NCI-H2227 treated with DMSO at 0.1 percent for 48 hours (cell line): Measurements from ENCODE around the gene ADAD2.
"Not testable (repeated sequence)": the region's sequence is repeated elsewhere in the genome, so short reads cannot be mapped to it uniquely, and the experiment has no call there.

Experiments
- DNase-seq: peaks from one replicate; lab custom pipeline; 2025; lab: John Stamatoyannopoulos, UW

Gene ADAD2

GRCh38 chr16:84195201-84196093, 4.5 kb downstream of the ADAD2 start:
- DNase-seq: no peak

DNA sequence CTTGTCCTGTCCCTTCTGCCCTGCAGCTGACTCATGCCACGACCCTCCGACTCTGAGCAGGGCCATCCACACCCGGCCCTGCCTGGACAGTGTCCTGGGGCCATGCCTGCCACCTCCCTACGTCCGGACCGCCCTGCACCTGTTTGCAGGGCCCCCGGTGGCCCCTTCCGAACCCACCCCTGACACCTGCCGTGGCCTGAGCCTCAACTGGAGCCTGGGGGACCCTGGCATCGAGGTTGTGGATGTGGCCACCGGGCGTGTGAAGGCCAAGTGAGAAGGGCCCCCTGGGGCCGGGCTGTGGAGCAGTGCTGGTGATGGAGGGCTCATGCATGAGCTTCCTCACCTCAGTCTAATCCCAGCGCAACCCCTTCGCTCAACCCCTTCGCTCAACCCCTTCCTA, 5.1 kb downstream of the ADAD2 start:
- DNase-seq: no peak

DNA sequence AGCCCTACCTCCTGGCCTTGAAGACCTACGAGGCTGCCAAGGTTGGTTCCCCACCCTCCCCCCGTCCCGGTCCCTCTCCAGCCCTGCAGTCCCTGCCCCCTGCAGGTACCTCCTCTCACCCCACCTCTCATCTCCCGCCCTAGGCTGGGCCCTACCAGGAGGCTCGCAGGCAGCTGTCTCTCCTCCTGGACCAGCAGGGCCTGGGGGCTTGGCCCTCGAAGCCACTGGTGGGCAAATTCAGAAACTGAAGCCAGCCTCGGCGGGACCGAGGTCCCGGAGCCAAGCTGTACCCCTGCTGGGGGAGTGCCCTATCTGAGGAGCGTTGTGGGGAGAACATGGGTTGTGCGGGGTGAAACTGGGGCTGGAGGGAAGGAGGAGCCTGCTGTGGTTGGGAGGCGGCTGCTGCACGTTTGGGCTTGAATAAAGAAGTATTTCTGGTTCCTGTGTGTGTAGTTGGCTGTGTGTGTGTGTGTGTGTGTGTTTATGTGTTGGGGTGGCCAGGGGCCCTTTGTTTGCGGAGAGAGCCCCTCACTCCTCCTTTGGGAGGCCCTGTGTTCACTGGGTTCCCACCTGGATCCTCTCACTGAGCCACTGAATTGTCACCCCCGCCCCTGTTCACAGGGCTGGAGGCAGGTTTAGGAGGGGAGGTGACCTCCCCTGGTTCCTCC, 5.9 kb downstream of the ADAD2 start:
- DNase-seq: no peak

GRCh38 chr16:84197466-84198128, 6.6 kb downstream of the ADAD2 start:
- no peak for DNase-seq

GRCh38 chr16:84198401-84198800, 7.4 kb downstream of the ADAD2 start:
- no peak for DNase-seq

GRCh38 chr16:84199097-84199496, 8.1 kb downstream of the ADAD2 start:
- no peak for DNase-seq

DNA sequence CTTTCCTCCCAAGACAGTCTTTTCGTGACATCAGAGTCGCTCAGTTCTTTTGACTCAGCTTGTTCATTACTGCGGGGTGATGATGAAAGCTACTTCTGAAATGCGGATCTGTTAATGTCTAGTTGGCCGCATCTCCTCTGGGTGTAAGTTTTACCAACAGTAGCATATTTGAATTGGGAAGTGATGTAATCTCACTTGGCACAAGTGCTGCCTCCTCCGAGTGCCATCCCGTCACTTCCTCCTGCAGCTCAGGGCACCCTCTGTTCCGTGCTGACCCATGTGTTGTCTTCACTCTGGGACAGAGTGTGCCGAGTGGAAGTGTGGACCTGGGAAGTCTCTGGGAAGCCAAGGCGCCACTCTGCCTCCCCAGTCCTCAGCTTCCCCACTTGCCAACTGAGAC, 8.9 kb downstream of the ADAD2 start:
- no peak for DNase-seq

DNA sequence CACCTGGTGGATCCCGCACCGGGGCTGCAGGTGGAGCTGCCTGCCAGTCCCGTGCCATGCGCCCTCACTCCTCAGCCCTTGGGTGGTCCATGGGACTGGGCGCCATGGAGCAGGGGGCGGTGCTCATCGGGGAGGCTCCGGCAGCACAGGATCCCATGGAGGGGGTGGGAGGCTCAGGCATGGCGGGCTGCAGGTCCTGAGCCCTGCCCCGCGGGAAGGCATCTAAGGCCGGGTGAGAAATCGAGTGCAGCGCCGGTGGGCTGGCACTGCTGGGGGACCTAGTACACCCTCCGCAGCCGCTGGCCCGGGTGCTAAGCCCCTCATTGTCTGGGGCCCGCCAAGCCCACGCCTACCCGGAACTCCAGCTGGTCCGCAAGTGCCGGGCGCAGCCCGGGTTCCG, 13.6 kb downstream of the ADAD2 start:
- DNase-seq: not testable (repeated sequence)

GRCh38 chr16:84205123-84205522, 14.2 kb downstream of the ADAD2 start:
- DNase-seq: not testable (repeated sequence)

DNA sequence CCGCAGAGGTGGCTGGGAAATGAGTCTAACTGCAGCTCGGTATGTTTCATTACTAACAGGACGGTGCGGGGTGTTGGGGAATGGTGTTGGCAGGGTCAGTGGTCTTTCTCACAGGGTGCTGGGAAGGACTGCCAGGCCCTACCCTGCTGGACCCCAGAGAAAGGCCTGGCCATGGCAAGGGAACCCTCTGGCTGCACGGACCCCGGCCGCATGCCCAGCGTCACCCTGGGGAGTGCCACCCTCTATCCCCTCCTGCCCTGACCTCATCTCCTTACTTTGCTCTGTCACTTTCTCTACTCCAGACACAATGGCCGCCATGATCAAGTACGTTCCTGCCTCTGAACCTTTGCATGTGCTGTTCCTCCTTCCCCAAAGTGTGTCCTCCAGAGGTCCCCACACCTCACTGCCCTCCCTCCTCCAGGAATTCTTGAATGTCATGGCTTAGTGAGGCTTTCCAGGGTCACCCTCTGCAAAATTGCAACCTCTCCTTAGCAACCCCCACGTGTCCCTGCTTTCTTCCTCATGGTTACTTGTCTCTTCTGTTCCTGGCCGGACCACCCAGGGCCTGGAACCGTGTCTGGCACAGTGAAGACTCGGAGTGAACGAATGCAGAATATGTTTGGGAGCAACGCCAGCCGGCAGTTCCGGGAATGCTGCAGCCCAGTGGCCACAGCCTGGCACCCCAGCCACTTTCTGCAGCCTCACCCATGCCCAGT, 15.2 kb downstream of the ADAD2 start:
- no peak for DNase-seq

GRCh38 chr16:84207251-84207650, 16.3 kb downstream of the ADAD2 start:
- DNase-seq: no peak

DNA sequence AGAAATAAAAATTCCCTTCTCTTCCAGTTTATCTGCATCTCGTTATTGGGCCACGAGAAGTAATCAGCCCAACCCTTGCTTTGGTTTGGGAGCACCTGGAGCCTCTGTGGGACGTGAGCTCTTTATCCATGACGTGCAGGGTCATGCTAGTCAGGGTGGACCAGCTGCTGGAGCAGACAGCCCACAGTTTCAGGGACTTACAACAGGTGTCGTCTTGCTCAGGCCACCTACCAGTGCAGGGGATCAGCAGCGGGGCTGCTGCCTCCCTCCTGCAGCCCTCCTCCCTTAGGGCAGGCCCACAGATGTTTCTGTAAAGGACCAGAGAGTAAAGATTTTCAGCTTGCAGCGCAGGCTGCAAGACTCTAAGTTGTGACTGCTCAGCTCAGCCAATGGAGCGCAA, 16.9 kb downstream of the ADAD2 start:
- no peak for DNase-seq

DNA sequence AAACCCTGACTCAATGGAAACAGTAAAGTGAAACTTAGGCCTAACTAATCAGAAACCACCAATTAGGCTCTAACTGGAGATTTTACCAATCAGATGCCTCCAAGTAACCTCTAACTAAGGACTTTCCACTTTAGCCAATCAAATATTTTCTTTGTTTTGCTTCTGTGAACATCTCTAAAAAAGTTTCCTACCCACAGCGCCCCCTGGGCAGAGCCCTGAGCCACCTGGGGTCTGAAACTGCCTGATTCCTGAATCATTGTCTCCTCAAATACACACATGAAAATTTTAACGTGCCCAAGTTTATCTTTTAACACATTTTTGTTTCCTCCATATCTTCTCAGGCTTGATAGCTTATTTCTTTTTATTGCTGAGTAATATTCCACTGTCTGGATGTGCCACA, 19.0 kb downstream of the ADAD2 start:
- no peak for DNase-seq

DNA sequence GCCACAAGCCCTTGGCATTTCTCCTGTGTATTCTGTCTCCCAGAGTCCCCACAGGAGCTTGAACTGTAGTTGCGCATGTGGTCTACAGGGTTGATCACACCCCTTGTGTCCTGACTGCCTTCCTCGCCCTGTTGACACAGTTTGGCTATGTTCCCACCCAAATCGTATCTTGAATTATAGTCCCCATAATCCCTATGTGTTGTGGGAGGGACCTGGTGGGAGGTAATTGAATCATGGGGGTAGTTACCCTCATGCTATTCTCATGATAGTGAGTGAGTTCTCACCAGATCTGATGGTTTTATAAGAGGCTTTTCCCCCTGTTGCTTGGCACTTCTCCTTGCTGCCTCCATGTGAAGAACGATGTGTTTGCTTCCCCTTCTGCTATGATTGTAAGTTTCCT, 21.2 kb downstream of the ADAD2 start:
- DNase-seq: no peak

- no peak for DNase-seq
Measured at GRCh38 chr16:84212631-84213030, 21.7 kb downstream of the ADAD2 start.

DNA sequence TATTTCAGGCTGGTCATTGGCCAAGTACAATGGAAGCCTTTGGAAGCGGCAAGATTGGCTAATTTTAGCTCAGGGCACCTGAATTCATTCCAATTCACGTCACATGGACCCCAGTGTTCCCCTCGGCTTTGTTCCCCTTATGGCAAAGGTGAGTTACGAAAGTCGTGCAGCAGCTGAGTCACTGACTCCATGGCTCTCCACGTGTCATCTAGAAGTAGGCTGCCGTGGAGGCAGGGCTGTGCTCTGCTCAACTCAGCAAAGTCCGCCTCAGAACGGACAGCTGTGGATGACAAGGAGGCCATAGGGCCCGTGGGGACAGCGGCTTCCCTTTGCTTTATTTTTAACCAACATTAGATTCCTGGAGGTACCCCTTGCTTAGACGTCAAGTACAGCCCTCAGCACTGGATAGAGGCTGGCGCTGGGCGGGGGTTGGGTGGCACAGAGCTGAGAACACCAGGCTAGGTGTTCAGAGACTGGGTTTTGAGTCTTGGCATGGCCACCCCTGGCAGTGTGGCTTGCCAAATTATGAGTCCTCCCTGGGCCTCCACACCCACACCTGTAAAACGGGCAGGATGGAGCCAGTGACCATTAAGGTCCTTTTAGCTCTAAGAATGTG, 23.6 kb downstream of the ADAD2 start:
- no peak for DNase-seq

GRCh38 chr16:84215531-84215930, 24.6 kb downstream of the ADAD2 start:
- DNase-seq: no peak

DNA sequence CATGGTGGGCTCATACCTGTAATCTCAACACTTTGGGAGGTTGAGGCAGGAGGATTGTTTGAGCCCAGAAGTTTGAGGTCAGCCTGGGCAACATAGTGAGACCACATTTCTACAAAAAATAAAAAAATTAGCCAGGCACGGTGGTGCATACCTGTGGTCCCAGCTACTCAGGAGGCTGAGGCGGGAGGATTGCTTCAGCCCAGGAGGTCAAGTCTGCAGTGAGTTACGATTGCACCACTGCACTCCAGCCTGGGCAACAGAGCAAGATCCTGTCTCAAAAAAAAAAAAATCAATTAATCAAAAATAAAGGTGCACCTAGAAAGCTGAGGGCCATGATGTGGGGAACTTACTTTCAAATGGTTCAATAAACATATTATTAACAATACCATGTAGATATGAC, 25.2 kb downstream of the ADAD2 start:
- DNase-seq: not testable (repeated sequence)

DNA sequence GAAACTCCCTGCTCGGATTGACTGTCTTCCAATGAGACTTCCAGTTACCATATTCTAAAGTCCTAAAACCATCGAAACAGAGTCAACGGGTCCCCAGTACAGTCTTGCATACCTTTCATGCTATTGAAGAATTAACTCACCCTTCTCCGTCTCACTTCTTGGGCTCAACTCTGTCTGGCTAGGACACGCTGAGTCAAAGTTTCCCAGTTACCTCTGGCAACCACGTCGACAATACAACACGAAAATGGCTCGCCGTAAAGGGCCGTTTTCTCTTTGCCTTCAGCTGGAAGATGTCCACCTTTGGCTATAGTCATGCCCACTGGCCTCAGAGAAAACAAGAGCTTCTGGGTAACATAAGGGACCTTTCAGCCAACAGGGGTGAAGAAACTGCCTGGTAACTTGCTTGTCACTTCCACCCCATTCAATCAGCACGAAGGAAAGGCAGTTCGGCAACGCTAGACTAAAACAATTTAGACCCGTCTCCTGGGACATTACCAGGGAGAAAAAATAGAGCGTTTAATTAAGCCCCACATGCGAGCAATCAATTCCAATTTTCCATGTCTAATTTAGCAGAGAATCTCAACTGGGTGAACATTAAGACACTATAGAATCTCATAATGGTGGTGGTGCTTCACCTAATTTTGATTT, 27.3 kb downstream of the ADAD2 start:
- no peak for DNase-seq

DNA sequence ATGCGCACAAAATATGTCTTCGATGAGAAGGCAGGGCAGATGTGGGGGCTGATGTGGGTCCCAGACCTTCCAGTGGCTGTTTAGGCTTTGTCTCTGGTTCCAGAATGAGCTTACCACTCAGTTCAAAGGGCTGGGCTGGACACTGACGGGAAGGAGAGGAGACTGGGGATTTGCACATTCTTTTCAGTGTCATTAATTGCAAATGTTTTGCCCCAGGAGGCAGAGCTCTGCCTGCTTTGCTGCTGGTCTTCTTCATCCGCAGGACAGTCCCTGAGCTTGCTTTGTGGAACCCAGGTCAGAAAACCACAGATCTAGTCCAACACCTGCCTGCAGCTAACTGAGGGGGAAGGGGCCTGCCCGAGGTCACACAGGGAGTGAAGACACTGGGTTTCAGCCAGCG, 28.0 kb downstream of the ADAD2 start:
- no peak for DNase-seq

DNA sequence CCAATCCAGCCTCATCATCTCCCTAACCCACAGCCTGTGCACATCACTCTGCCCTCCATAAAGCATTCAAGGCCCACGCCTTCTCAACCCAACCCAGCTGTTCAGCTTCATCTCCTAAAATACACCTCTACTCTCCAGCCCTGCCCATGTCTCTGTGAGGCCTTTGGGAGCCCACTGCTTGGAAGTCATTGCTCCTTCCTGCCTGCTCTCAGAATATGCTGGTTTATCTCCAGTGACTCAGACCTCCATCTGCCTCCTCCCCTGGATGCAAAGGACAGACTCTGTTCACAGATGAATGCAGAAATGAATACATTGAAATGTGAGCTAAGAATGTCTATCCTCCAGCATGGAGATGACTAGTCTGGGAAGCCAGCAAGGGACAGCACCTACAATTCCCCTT, 29.9 kb downstream of the ADAD2 start:
- no peak for DNase-seq
